Activated CD8-positive, alpha-beta T cell treated with anti-CD3 and anti-CD28 coated beads for 36 hours (primary cell): Measurements from ENCODE around the gene EZR. TPM values are rescaled to one million over a fixed set of nuclear protein-coding genes. Genes with fewer than 3 reads are reported as not detected.
"Not testable (repeated sequence)": the region's sequence is repeated elsewhere in the genome, so short reads cannot be mapped to it uniquely, and the experiment has no call there.

Experiments used
- ATAC-seq: fragments of 200-7000 bp; cut with Tn5 transposase; one replicate; pipeline ENCODE4 v1.10.0; 2021; ENCODE audit warnings: mild to moderate bottlenecking, moderate library complexity
- CTCF ChIA-PET: fragments of 350-600 bp; sonication (Branson Sonifier 250); formaldehyde crosslinking; loops from one replicate; lab custom pipeline; 2021; ENCODE audit warnings: antibody characterized with exemption; lab: Charles Lee
- POLR2A ChIA-PET: fragments of 350-600 bp; sonication (Branson Sonifier 250); formaldehyde crosslinking; loops from one replicate; lab custom pipeline; 2021; ENCODE audit warnings: antibody characterized with exemption; lab: Charles Lee
- DNase-seq: peaks from one replicate; pipeline ENCODE4 v3.0.0-alpha.2; 2020
- H3K27ac Mint-ChIP-seq: one replicate; pipeline ENCODE4 v1.8.0; 2021; ENCODE audit warnings: mild to moderate bottlenecking, mixed read lengths
- H3K27me3 Mint-ChIP-seq: one replicate; pipeline ENCODE4 v1.8.0; 2021; ENCODE audit warnings: mixed read lengths
- H3K36me3 Mint-ChIP-seq: one replicate; pipeline ENCODE4 v1.8.0; 2021; ENCODE audit warnings: low read depth, mixed read lengths
- H3K4me1 Mint-ChIP-seq: one replicate; pipeline ENCODE4 v1.8.0; 2021; ENCODE audit warnings: low read depth, mixed read lengths
- H3K4me3 Mint-ChIP-seq: one replicate; pipeline ENCODE4 v1.8.0; 2021; ENCODE audit warnings: mild to moderate bottlenecking, moderate library complexity, mixed read lengths
- H3K9me3 Mint-ChIP-seq: one replicate; pipeline ENCODE4 v1.8.0; 2021; ENCODE audit warnings: mixed read lengths
- intact Hi-C: fragments of 100-400 bp; cut with micrococcal nuclease; formaldehyde crosslinking; loops from one replicate; pipeline ENCODE4 v1.10.0; 2022
- total RNA-seq, 2 experiments: library from RNA; stranded (reverse); gene quantifications; one replicate each; pipeline ENCODE4 v1.2.3, GENCODE V29; 2021
- TF ChIP-seq, protein P1 (sequence below): fragments of 200-600 bp; IDR thresholded peaks from one replicate; pipeline ENCODE4 v1.8.0; 2022; ENCODE audit warnings: antibody characterized with exemption, mild to moderate bottlenecking

EZR gene
- total RNA-seq, 2 experiments from 2014 or later = 199 to 206 TPM

DNA sequence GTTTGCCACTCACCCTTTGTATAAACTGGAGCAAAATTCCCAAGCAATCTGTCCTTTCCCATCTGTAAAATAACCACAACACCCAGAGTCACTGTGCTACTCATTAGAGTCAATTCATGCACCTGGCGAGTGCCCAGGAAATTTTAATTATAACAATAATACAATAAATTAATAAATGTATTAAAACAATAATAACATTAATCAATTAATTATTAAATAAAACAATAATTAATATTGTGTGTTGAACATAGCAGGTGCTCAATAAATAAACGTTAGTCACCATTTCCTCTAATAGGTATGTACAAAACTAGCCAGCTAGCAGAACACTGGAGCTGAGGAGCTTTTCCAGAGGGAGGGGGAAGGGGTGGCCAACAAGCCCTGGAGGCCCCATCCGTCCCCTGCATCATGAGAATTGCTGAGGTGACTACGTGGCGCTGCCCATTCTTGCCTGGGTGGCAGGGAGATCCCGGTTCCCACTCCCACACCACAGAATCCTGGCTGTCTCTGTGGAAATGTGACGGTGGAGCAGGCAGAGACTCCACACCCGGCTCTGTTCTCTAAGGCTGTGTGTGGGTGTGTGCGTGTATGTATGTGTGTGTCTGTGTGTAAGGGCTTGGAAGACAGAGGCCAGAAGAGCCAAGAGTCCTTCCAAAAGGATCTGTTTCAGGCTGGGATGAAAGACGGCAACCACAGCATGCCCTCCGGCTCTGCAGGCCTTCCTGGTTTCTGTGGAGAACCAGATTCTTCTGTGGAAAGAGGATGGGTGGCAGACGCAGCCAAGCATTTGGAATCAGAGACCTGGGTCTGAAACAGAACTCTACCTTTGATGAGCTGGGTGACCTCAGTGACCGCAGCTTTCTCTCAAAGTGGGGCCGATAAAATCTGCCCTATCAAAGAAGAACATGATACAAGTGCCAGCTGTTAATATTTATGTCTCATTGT is 18.8 kb upstream of the EZR start:
- Mint-ChIP-seq H3K4me3 (no peak overlapping the region), H3K9me3 (peaks cover 3% of the 10 kb centered on the region), H3K27ac (no peak overlapping the region), H3K36me3 (no peaks in the 10 kb centered on the region), H3K4me1 (no peaks in the 10 kb centered on the region), H3K27me3 (no peaks in the 10 kb centered on the region)
- no peak for DNase-seq
- TF ChIP-seq, protein P1, sequence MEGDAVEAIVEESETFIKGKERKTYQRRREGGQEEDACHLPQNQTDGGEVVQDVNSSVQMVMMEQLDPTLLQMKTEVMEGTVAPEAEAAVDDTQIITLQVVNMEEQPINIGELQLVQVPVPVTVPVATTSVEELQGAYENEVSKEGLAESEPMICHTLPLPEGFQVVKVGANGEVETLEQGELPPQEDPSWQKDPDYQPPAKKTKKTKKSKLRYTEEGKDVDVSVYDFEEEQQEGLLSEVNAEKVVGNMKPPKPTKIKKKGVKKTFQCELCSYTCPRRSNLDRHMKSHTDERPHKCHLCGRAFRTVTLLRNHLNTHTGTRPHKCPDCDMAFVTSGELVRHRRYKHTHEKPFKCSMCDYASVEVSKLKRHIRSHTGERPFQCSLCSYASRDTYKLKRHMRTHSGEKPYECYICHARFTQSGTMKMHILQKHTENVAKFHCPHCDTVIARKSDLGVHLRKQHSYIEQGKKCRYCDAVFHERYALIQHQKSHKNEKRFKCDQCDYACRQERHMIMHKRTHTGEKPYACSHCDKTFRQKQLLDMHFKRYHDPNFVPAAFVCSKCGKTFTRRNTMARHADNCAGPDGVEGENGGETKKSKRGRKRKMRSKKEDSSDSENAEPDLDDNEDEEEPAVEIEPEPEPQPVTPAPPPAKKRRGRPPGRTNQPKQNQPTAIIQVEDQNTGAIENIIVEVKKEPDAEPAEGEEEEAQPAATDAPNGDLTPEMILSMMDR = no peak
- ChIA-PET POLR2A (interaction anchor here (1.0 kb wide), 1 partner anchor 14 kb away, joined by 3 read pairs; no protein-coding TSS in a partner anchor), CTCF (interaction anchor here (0.7 kb wide), 1 partner anchor 14 kb away, joined by 3 read pairs; no protein-coding TSS in a partner anchor)
- intact Hi-C loops = no loop called here
- no peak for ATAC-seq

DNA sequence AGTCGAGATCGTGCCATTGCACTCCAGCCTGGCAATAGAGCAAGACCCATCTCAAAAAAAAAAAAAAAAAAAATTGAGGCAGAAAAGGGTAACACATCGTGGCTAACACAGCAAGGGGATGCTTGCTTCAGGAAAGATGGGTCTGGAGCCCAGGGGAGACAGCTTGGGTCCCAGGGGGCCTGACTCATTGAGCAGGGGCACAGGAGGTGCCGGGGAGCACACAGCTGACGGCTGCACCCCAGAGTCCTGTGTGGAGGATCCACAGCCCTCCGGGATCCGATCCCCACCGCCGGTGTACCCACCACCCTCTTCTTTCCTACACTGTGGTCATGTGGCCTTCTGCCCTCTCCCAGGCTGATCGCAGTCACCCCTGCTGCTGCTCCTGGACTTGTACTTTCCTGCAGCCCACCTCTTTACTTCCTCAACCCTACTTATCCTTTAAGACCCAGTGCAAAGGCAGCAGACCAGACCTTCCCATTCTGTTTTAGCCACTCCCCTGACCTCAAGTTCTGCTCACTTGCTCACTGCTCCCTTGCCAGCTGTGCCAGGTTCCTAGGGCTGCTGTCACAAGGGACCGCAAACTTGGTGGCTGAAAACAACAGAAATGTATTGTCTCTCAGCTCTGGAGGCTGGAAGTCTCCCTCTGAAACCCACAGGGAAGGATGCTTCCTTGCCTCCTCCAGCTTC is 17.6 kb upstream of the EZR start:
- TF ChIP-seq, protein P1 = no peak
- ChIA-PET CTCF (no interaction called here), POLR2A (interaction anchor here (0.9 to 2.2 kb wide), 2 partner anchors 13 to 17 kb away, joined by 3 to 7 read pairs; partner anchors contain the start of gene EZR)
- no peak for DNase-seq
- no peak for ATAC-seq
- no peaks in the 10 kb centered on the region for H3K4me1 Mint-ChIP-seq
- no peak overlapping the region for H3K27ac Mint-ChIP-seq
- H3K27me3 Mint-ChIP-seq = no peaks in the 10 kb centered on the region
- intact Hi-C loops = no loop called here
- no peak overlapping the region for H3K4me3 Mint-ChIP-seq
- H3K36me3 Mint-ChIP-seq = no peaks in the 10 kb centered on the region
- peaks cover 3% of the 10 kb centered on the region for H3K9me3 Mint-ChIP-seq

DNA sequence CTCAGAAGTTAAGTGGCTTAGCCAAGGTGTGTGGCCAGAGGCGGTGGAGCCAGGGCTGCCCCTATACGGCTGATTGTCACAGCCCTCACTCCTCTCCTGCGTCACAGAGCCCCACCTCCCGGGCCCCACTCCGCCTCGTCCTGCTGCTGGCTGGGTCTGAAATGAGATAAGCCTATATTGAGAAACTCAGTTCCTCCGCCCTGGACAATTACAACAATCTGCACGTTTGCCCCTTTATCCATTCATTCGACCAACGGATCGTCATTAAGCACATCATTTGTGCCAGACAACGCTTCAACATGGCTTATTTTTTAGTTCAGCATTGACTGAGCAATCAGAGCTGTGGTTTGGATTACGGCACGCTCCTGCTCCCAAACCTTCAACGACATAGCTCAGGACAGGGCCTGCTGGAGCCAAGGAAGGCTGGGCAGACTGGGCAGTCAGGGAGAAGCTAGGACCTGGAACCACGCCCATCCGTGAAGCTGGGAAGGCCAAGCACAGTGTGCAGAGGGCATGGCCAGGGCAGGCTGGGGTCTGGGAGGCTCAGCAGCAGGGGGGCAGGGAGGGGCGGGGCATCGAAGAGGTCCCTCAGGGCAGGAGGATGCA is 16.6 kb upstream of the EZR start:
- ChIA-PET CTCF (no interaction called here), POLR2A (interaction anchor here (2.2 kb wide), 1 partner anchor 16 kb away, joined by 7 read pairs; the partner anchor contains the start of gene EZR)
- H3K4me1 Mint-ChIP-seq = no peaks in the 10 kb centered on the region

DNA sequence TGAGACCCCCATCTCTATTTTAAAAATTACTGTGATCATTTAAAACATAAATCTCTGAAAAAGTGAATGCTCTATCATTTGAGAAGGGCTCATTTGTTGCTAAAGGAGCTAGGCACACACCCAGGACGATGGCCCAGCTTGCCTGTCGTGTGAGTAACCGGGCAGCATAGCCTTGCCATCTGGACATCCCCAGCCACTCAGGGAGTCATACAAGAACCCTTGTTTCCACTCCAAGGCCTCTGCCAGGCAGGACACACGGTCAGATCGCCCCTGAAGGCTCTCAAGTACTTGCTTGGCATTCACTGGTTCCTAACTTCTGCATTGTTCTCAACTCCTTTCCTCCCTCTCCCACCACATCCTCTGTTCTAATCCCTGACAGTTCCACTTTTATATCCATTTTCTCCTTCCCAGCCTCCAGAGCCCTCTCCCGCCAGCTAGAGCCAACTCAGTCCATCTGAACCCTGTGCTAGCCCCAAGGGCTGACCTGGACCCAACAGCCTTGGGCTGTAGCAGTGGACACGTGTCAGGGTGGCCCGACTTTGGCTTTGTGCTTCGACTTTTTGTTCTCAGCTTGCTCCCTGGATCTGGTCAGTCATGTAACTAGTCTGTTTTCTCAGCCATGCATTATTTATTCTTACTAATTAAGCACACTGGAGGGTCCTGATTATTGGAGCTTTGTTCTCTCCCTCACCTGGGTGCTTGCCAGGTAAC is 15.7 kb upstream of the EZR start:
- ATAC-seq (no peak), DNase-seq (no peak)
- no peaks in the 10 kb centered on the region for H3K4me1 Mint-ChIP-seq
- H3K27me3 Mint-ChIP-seq = no peaks in the 10 kb centered on the region
- H3K4me3 Mint-ChIP-seq = no peak overlapping the region
- H3K9me3 Mint-ChIP-seq = no peaks in the 10 kb centered on the region
- intact Hi-C loops = no loop called here
- H3K36me3 Mint-ChIP-seq = no peaks in the 10 kb centered on the region
- TF ChIP-seq, protein P1 = no peak
- H3K27ac Mint-ChIP-seq = no peak overlapping the region
- ChIA-PET POLR2A (no interaction called here), CTCF (no interaction called here)

More for the DNA sequence above, 16.6 kb upstream of the EZR start:
- H3K36me3 Mint-ChIP-seq = no peaks in the 10 kb centered on the region
- H3K9me3 Mint-ChIP-seq = peaks cover 3% of the 10 kb centered on the region
- no peak overlapping the region for H3K4me3 Mint-ChIP-seq
- TF ChIP-seq, protein P1 = no peak
- no peak overlapping the region for H3K27ac Mint-ChIP-seq
- ATAC-seq (no peak), DNase-seq (no peak)
- intact Hi-C loops = no loop called here
- H3K27me3 Mint-ChIP-seq = no peaks in the 10 kb centered on the region

DNA sequence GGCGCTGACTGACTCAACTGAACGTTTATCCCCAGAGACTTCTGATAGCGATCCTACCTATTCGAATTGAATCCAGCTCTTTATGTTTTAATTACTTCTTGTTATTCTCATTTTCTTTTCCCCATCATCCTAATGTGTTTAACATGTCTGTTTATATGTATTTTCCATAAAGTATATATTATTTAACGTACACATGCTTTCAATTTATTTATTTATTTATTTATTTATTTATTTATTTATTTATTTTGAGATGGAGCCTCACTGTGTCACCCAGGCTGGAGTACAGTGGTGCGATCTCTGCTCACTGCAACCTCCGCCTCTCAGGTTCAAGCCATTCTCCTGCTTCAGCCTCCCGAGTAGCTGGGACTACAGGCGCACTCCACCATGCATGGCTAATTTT is 13.6 kb upstream of the EZR start:
- H3K27ac Mint-ChIP-seq, DNase-seq, H3K4me1 Mint-ChIP-seq, H3K36me3 Mint-ChIP-seq, POLR2A ChIA-PET, H3K4me3 Mint-ChIP-seq, intact Hi-C loops, H3K9me3 Mint-ChIP-seq, H3K27me3 Mint-ChIP-seq, ATAC-seq: not testable (repeated sequence)
- CTCF ChIA-PET = interaction anchor here (1.5 kb wide), 1 partner anchor 39 kb away, joined by 4 read pairs; no protein-coding TSS in a partner anchor
